OCI-M1 (cell line): ENCODE measurements around the gene MACF1.
"Not testable (repeated sequence)": the region's sequence is repeated elsewhere in the genome, so short reads cannot be mapped to it uniquely, and the experiment has no call there.

Source experiments
- DNase-seq: peaks from one replicate; lab custom pipeline; 2025; lab: John Stamatoyannopoulos, UW

Gene MACF1, protein sequence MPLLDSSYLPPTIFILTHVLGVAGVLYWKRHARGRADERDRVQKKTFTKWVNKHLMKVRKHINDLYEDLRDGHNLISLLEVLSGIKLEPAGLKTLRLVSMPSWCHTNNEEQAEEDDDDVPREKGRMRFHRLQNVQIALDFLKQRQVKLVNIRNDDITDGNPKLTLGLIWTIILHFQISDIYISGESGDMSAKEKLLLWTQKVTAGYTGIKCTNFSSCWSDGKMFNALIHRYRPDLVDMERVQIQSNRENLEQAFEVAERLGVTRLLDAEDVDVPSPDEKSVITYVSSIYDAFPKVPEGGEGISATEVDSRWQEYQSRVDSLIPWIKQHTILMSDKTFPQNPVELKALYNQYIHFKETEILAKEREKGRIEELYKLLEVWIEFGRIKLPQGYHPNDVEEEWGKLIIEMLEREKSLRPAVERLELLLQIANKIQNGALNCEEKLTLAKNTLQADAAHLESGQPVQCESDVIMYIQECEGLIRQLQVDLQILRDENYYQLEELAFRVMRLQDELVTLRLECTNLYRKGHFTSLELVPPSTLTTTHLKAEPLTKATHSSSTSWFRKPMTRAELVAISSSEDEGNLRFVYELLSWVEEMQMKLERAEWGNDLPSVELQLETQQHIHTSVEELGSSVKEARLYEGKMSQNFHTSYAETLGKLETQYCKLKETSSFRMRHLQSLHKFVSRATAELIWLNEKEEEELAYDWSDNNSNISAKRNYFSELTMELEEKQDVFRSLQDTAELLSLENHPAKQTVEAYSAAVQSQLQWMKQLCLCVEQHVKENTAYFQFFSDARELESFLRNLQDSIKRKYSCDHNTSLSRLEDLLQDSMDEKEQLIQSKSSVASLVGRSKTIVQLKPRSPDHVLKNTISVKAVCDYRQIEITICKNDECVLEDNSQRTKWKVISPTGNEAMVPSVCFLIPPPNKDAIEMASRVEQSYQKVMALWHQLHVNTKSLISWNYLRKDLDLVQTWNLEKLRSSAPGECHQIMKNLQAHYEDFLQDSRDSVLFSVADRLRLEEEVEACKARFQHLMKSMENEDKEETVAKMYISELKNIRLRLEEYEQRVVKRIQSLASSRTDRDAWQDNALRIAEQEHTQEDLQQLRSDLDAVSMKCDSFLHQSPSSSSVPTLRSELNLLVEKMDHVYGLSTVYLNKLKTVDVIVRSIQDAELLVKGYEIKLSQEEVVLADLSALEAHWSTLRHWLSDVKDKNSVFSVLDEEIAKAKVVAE (N-terminal part only)

DNA sequence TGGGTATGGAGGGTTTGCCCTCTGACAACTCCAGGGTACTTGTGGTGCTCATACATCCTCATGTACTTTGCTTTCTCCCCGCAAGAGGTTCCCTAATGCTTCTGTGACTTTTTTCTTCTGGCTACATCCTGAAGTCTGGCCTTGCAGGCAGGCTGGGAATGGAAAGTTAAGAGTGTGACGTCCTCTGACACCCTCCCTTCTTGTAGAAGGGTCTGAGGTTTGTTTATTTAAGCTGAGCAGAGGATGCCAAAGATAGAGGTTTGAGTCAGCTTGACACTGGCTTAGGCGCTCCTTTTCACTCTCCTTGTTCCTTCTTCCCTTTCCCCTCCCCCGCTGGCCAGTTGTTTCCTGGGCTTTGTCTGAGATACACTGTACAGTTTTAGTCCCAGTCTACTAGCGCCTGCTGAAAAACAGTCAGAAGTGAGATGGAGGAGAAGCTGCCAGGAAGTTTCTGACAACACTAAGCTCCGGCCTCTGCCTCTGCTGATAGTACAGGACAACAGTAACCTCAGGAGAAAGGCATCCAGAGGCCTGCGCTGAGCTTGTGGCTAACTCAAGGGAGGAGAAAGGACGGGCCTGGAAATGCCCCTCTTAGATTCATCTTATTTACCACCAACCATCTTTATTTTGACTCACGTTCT lies at the start of gene MACF1:
Gene MACF1 (plus strand): TSS at position 255 of the 641 bp plus-strand sequence. CDS start 328 bp downstream, at position 583.
- peak; percentile 86 for DNase-seq

- no peak for DNase-seq
These were observed 47.2 kb upstream of the MACF1 start for GRCh38 chr1:39157304-39157703.

DNA sequence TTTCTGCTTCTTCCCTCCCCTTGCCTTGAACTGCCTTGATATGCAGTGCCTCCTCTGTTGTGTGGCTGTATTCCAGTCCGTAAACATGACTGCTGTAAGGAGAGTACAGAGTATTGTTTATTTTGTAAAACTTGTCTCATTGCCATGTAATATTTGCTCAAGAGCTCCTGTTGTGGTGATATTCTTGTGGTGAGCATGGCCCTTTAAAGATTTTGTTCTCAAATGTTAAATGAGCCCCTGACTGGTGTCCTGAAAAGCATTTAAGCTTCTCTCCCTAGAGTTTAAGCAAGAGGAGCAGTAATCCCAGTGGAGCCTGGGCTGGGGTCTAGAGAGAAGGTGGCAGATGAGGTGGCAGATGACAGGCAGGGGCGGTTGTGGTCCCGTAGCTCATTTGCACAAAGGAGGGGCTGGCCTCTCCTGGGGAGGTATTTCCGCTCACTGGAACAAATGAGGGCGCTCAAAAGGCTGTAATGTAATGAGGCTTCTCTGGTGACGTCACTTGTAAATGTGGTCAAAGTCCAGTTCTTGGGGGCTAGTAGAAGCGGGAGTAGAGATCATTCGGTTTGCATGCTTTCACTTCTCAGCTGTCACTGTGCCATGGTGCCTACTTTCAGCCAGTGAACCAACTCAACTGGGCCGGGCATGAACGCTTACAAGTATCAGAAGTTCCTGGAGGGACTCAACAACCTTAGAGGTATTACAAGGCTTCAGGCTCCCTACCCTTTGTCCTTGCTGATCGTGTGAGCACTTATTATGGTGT lies 46.0 kb upstream of the MACF1 start:
- DNase-seq: no peak

DNA sequence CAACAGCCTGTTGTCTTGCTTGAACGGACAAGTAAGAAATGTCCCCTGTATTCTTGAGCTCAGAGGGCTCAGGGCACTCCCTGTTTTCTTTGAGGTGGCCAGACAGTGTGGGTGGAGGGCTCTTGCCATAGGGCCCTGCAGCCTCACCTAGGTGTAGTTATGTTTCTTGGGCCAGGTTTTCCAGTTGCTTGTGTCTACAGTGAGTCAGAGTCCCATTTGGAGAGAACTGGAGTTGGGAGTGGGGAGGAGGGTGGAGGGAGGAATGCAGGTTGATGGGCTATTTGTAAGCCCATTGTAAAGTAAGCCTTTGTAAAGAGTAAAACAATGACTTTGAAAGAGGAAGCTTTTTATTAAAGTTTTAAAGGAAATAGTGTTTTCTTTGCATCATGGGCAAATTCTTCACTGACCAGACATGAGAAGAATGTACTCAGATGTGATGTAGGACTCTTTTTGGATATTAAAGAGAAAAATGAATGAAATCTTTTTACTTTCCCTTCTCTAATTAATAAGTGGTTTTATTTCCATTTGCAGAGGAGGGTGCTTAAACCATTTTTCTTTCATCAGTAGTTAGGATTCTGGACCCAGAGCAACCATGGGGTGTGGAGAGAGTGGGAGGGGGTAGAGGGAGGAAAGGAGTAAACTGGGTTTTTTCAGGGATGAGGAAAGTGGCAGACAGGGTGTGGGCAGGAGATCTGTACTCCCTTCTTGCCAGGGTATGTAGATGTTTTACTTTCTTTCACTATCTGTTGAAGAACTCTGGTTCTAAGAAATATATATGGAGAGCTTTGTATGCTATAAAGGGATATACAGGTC lies 45.1 kb upstream of the MACF1 start:
- no peak for DNase-seq

GRCh38 chr1:39160703-39161102 lies 43.8 kb upstream of the MACF1 start:
- no peak for DNase-seq

GRCh38 chr1:39161811-39162210 lies 42.7 kb upstream of the MACF1 start:
- not testable (repeated sequence) for DNase-seq

DNA sequence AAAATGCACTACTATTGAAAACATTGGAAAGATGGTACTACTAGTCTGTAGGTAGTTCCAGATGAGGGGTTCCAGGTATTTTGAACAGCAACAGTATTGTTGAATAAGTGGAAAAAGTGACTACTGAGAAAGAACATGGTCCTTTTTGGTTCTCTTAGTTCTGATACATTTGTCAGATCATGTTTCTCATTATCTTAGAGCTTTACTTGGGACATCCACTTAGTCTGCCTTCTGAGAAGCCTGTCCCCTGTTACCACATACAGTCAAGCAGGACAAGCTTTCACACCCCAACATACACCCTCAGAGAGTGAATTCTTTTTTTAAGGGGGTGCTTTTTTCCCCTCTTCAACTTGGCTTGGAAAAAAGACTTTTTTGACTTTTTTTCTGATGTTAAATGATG lies 41.0 kb upstream of the MACF1 start:
- no peak for DNase-seq

GRCh38 chr1:39164256-39164655 lies 40.2 kb upstream of the MACF1 start:
- DNase-seq: no peak

DNA sequence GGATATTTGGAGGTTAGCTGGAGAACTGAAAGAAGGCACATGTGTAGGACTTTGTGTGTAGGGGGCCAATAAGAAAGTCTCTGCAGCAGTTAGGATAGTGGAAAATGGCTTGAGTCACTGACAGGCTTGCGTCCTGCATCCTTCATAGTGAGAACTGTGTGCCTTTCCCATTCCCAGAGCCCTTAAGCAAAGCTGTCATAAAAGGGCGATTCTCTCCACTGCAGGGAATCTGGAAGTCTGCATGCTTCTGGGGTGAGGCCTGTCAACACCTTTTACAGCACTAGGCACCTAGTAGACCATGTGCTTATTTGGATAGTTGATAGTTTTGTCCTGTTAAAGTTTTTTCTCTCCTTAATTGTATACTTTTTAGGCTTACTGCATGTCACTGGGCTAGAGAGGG lies 39.4 kb upstream of the MACF1 start:
- DNase-seq: no peak

DNA sequence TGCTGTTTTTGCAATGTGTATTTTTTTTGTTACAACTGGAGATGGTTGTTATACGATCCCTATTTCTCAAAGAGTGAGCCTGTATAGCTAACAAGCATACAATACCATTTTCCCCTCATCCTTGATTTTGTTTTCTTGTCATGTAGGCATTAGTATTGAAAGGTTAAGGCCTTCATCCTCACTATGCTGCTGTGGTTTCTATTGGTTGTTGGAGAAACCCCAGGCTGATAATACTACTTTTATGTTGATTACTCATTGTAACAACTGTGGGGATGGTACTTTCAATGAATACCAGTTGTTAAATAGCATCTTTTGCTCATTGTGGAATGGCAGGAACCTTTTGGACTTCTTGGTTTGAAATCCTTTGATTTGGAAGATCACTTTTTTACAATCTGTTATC lies 39.0 kb upstream of the MACF1 start:
- DNase-seq: no peak

GRCh38 chr1:39167632-39168209 lies 36.8 kb upstream of the MACF1 start:
- DNase-seq: peak; percentile 95

- no peak for DNase-seq
These were observed 36.0 kb upstream of the MACF1 start for GRCh38 chr1:39168301-39169080.

DNA sequence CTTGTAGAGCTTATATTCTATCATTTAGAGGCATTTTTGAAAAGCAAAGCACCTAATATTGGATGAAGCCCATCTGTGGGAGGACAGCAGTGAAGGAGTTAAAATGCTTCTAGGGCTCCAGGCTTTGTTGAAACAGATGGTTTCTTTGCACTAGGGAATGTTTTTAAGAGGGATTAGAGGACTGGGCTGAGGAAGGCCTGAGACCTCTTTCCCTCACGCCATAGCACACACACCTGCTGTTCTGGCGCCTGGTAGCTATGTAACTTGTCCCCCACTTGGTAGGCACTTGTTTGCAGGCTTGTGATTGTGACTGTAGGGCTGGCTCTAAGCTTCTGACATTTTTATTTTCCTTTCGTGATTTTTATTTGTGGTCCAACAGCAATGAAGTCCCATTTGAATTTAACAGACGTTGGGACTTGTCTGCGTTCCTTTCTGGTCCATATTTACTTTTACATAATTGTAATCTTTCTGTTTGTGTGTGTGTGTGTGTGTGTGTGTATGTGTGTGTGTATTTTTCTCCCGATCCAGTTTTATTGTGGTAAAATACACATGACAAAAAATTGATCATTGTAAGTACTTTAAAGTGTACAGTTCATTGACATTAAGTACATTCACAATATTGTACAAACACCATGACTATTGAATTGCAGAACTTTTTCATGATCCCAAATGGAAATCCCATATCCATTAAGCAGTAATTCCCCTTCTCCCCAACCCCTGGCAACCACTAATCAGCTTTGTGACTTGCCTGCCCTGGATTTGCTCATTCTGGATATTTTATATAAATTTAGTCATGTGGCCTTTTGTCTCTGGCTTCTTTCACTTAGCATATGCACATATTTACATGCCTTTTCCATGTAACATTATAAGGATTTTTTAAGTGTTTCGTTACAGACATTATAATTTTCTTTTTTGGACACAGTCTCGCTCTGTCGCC lies 33.5 kb upstream of the MACF1 start:
- DNase-seq: no peak

DNA sequence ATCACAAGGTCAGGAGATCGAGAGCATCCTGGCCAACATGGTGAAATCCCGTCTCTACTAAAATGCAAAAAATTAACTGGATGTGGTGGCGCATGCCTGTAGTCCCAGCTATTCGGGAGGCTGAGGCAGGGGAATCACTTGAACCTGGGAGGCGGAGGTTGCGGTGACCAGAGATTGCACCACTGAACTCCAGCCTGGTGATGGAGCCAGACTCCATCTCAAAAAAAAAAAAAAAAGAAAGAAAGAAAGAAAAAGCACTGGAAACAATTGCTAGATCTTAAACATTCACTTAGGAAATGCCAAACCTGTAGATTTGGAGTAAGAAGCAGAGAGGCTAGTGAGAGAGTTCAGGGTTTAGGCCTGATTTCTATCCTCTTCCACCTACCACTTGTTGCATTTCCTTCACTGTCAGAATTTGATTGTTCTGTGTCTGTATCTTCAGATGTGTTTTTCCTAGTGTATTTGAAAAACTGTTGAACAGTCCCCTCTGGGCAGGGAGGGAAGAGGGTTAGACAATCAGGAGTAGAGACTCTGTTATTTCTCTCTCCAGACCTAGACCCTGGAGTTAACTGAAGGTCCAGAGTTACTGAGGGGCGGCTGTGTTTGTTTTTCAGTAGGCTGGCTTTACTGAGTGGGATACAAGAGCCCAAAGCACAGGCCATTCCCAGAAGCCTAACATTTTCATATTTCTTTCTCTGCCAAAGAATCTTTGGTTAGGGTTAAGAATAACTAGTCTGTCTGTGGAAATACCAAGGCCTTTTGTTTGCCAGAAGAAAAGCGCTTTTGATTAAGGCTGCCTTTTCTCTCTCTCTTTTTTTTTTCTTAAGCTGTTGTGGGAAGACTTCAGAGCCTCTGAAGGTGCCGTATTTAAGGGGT lies 31.1 kb upstream of the MACF1 start:
- no peak for DNase-seq

DNA sequence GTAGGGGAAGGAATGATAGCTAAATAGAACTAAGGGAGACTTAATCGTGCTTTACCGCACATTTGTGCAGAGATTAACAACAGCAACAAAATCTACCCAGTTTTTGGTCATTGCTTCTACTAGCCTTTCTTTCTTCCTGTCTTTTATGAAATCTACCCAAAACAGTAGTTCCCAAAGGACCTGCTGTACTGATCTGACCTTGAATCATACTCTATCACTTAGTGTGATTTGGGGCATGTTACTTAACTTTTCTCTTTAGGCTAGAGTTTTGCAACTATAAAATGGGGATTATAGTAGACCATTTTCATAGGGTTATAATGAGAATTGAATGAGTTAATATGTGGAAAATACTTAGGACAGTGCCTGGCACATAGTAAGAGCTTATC lies 30.5 kb upstream of the MACF1 start:
- DNase-seq: no peak

GRCh38 chr1:39174390-39175081 lies 30.0 kb upstream of the MACF1 start:
- DNase-seq: no peak
